Fibroblast of lung (primary cell): ENCODE measurements around the gene MYL6.

ENCODE experiments used
- EZH2 ChIP-seq: IDR thresholded peaks from 2 replicates; pipeline ENCODE4 v1.5.1; 2012; ENCODE audit warnings: low read length, control low read depth, mild to moderate bottlenecking; ENCODE audit errors: missing control alignments
- TF ChIP-seq, protein P1 (sequence below), 2 donors: IDR thresholded peaks in 1 of 2; conservative IDR thresholded peaks in 1 of 2; 1 replicate in 1 of 2; 2 replicates in 1 of 2; pipeline ENCODE4 v1.5.1; 2011 to 2012; ENCODE audit warnings: low read length in 2 of 2, control low read depth in 1 of 2, inconsistent platforms in 1 of 2, low read depth in 1 of 2, mild to moderate bottlenecking in 1 of 2

GRCh38 chr12:56206452-56207166, 48.5 kb downstream of the MYL6 start:
- TF ChIP-seq, protein P1, sequence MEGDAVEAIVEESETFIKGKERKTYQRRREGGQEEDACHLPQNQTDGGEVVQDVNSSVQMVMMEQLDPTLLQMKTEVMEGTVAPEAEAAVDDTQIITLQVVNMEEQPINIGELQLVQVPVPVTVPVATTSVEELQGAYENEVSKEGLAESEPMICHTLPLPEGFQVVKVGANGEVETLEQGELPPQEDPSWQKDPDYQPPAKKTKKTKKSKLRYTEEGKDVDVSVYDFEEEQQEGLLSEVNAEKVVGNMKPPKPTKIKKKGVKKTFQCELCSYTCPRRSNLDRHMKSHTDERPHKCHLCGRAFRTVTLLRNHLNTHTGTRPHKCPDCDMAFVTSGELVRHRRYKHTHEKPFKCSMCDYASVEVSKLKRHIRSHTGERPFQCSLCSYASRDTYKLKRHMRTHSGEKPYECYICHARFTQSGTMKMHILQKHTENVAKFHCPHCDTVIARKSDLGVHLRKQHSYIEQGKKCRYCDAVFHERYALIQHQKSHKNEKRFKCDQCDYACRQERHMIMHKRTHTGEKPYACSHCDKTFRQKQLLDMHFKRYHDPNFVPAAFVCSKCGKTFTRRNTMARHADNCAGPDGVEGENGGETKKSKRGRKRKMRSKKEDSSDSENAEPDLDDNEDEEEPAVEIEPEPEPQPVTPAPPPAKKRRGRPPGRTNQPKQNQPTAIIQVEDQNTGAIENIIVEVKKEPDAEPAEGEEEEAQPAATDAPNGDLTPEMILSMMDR (conservative IDR thresholded peaks at IDR 0.05 in 1 of 2, IDR thresholded peaks at IDR 0.05 in 1 of 2; ENCODE audit: low read depth in 1 of 2, low read length in 2 of 2) = peak; percentile 55 to 73
- TF ChIP-seq EZH2 = no peak
